ENCODE data around the gene METAP1.
"Not testable (repeated sequence)": the region's sequence is repeated elsewhere in the genome, so short reads cannot be mapped to it uniquely, and the experiment has no call there.

Gene METAP1

DNA sequence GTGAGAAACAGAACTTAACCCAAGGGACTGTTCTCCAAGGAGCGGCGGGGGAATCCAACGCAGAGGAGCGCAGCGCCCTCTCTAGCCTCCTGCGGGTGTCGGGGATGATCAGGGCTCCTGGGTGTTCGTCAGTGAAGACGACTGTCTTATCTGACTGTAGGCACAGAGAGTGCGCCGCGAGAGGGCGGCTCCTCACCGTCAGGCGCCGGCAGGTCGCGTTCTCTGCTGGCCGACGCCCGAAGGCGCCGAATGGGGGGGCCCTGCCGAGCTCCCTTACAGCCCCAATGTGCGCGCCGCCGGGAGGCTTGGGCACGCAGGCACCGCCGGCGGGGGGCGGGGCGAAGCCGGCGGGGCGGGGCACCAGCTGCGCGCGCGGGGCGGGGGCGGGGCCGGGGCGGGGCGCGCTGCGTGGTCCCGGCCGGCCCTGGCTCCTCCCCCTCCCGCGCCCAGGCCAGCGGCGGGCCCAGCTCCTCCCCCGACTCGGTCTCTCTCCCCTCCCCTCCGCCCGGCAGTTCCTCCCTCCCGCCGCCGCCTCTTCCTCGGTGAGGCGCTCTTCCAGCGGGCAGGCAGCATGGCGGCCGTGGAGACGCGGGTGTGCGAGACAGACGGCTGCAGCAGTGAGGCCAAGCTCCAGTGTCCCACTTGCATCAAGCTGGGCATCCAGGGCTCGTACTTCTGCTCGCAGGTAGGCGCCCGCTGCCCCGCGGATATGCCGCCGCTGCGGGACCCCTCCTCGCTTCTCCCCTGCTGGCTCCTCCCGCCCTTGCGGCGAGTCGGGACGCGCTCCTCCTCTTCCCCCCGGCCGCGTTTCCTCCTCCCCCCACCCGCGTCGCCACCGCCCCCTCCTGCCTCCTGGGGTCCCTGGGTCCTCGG is at the start of gene METAP1:
TSS of gene METAP1 (plus strand) at position 539 of the 873 bp plus-strand sequence. CDS start at position 572, 33 bp downstream.
- DNase-seq (ENCODE audit: low read depth) = peak; percentile 95

DNA sequence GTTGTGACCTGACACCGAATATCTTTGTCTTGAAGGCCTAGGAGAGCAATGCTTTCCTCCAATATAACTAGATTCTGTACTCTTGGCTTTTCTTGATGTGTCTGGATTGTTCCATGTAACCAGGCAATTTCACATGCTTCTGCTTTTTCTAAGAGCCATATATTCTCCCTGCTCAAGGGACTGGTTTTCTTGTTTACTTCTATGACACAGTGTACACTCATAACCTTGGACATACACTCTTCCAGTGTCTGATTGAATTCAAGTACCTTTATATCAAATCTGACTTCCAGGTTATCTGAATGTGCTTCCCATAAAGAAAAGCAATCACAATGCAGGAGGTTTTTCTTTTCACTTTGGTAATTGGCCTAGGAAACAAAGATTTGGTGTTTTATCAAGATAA is 49.2 kb upstream of the METAP1 start:
- DNase-seq (ENCODE audit: low read depth) = no peak

DNA sequence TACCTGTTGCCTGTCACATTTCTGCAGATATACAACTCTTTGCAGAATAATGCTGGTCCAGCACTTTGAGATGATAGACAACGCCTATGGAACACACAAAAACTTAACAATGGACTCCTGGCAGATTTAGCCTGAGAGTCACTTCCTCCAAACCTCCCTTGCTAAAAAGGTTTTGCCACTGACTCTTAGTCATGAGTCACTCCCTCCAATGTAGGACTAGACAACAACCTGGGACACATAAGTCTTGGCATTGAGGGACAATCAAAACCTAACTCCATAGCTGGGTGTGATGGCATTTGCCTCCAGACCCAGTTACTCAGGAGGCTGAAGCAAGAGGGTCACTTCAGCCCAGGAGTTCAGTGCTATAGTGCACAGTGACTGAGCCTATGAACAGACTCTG is 44.6 kb upstream of the METAP1 start:
- DNase-seq (ENCODE audit: low read depth) = no peak

DNA sequence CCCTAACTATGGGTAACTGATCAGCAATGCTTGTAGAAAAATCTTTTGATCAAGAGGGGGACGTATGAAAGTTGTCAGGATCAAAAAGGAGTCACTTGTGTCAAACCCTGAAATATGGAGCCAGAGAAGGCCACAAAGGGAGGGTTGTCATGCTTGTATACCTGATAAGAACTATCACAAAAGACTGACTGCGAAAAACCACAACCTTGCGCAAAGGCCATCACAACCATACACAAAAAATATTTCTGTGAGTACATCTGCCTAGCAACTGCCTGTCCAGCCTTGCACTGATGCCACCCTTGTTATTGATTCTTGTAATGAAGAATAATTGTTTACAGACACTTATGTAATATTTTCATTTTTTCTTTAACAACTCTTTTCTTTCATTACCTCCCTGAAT is 43.8 kb upstream of the METAP1 start:
- no peak for DNase-seq (ENCODE audit: low read depth)

DNA sequence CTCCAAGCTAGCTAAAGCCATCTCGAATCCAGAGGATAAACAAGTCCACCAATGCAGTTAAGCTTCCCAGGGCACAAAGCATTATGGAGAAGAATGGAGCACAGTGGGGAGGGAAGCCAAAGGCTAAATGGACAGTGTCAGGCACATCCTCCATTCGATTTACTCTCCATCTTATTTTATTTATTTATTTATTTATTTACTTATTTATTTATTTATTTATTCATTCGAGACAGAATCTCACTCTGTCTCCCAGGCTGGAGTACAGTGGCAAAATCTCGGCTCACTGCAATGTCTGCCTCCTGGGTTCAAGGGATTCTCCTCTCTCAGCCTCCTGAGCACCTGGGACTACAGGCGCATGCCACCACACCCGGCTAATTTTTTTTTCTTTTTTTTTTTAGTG is 40.3 kb upstream of the METAP1 start:
- DNase-seq (ENCODE audit: low read depth) = no peak

- DNase-seq (ENCODE audit: low read depth) = no peak
These were observed 37.5 kb upstream of the METAP1 start for GRCh38 chr4:98958065-98958464.

DNA sequence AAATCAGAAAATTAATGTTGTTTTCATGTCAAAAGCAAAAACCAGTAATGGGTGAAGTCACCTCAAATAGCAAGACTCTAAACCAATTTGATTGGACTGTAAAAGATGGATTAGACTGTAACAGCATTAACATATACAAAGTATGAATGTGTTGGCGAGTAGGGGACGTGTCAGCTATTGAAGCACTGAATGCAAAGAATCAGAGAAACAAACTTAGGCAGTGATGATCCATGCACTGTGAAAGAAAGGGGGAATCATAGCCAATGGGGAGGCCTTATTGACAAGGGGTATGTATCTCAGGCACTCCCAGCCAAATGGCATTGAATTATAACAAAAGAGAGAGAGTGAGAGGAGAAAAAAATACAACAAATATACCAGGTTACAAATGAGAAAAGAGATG is 36.1 kb upstream of the METAP1 start:
- no peak for DNase-seq (ENCODE audit: low read depth)

GRCh38 chr4:98961770-98962169 is 33.8 kb upstream of the METAP1 start:
- no peak for DNase-seq (ENCODE audit: low read depth)

DNA sequence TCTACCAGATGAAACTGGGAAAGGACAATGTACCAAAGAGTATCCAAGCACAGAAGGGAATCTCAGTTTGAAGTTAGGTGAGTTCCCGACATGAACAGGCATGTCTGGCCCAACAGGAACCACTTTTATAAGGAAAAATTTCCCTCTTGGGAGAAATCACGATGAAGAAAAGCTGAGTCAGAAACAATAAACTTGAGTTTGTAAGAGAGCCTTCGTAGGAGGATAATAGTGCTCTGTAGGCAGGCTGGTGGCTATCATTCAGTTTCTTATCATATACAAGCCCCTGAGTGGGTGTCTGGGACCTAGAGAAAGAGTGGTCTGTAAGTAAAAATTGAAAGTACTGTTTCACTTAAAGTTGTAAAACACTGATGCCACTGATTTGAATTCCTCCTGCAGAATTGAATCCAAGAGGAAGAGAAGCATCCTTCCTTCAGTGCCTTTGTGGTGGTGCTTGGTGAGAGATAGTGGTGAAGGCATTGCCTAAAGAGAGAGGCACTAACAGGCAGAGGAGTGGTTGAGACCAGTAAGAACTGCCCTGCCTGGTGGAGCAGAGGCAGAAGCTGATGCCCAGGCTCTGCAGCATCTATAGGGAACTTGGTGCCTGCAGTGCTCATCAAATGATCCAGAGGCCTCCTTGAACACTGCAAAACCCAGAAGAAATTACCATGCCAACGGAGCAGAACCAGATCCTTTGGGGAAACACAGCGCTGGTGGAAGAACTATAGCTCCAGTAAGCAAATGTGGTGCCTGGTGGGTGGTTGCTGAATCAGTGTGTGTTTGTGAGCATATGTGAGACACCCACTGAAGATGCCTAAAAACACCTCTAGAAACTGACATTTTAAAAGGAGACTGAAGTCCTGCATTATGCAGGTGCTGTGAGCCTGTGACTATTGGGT is 31.7 kb upstream of the METAP1 start:
- DNase-seq (ENCODE audit: low read depth) = no peak

DNA sequence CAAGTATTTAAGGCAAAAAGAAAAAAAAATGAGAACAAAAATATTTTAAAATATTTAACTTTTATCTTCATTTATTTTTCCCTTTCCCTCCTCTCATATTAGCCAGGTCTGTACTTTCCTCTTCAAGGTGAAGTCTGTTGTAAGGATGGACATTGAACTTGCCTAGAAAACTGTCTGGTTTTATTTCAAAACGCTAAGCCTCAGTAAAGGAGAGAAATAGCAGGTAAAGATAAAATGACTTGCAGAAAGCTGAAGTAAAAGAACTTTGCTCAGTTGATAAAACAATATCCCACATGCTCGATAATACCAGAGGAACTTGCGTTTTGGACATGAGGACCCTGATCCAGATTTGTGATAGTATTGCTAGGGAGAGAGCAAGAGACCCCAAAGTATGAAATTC is 28.6 kb upstream of the METAP1 start:
- no peak for DNase-seq (ENCODE audit: low read depth)

DNA sequence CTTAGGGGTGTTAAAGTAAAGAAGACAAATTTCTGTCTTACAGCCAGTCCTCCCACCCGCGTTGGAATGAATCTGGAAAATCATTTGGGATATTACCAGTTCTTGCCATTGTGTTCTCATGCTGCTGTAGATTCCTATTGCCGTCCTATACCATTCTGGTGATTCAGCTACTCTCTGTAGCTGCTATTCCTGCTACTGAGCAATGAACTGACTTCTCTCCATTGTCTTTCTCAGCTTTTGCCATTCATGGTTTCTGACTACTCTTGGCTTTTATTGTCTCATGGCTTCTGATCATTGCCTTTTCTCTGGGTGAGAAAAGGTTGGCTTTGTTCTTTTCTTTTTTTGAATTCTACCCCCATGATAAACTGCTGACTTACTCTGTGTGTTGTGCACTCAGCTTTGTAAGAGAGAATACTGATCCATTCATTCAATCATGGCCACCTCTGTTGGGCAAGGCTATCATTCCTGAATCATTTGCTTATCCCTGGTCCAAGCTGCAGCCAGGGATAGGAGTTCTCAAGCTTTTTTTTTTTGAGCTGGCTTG is 27.7 kb upstream of the METAP1 start:
- DNase-seq (ENCODE audit: low read depth) = no peak

DNA sequence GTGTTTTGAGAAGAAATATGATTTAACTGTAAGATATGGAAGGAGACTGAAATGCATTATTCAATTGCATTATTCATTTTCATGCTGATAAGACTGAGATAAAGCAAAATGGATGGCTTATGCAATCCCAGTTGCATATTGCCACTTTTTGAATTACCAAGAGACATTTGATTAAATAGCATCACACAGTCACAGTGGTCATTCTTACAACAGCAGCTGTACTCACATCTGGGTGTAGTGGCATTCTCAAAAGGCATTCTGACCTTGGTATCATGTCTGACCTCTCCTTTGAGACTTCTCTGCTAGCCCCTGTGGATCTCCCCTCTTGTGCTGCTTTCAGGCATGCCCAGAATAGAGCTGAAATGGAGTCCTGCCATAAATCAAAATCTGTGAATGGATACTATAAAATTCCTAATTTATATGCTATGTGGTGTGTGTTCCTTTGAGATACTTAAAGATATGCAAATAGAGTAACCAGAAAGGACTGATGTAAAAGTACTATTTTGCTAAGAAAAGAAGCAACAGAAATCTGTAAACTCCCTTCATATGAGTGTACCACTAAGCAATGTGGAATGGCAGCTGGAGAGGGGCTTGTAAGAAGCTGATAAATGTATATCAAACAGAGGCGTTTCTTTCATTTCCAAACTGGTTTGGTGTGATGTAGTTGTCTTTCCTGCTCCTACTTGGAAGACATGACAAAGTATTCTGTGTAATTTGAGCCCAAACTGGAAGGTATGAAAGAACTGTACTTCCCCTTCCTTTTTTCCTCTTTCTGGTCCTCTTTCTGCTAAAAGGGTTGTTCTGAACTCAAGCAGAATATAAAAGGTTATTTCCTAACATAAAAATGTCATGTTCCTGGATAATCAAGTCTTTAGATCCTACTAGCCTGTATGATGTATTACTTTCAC is 25.4 kb upstream of the METAP1 start:
- no peak for DNase-seq (ENCODE audit: low read depth)

DNA sequence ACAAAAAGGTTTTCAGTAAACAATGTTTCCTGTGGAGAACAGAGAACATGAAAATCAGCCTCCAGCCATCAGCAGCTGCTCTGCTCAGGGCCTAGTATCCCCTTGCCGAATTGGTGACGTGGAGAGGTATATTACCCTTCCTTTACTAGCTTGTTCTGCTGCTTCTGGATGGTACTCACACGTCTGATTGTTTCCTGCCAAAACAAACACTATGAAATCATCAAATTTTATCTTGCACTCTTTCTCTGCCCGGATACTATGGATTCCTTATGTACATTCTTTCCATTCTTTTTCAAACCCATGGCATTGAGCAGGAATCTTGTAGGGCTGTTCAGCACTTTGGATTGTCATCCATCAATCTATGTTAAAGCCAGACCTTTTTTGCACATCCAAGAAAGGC is 18.8 kb upstream of the METAP1 start:
- no peak for DNase-seq (ENCODE audit: low read depth)

DNA sequence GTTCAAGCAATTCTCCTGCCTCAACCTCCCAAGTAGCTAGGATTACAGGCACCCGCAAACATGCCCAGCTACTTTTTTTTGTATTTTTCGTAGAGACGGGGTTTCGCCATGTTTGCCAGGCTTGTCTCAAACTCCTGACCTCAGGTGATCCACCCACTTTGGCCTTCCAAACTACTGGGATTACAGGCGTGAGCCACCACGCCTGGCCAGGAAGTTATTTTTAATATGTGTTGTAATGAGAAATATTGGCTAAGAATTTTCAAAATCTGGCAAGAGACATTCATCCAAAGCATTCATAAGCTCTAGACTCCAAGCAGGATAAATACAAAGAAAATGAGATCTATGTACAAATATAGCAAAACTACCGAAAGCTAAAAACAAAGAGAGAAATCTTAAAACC is 18.0 kb upstream of the METAP1 start:
- no peak for DNase-seq (ENCODE audit: low read depth)

- no peak for DNase-seq (ENCODE audit: low read depth)
These were observed 7.8 kb upstream of the METAP1 start for GRCh38 chr4:98987720-98988119.

GRCh38 chr4:98992835-98993234 is 2.7 kb upstream of the METAP1 start:
- not testable (repeated sequence) for DNase-seq (ENCODE audit: low read depth)

- DNase-seq (ENCODE audit: low read depth) = no peak
These were observed 2.0 kb upstream of the METAP1 start for GRCh38 chr4:98993419-98994071.

DNA sequence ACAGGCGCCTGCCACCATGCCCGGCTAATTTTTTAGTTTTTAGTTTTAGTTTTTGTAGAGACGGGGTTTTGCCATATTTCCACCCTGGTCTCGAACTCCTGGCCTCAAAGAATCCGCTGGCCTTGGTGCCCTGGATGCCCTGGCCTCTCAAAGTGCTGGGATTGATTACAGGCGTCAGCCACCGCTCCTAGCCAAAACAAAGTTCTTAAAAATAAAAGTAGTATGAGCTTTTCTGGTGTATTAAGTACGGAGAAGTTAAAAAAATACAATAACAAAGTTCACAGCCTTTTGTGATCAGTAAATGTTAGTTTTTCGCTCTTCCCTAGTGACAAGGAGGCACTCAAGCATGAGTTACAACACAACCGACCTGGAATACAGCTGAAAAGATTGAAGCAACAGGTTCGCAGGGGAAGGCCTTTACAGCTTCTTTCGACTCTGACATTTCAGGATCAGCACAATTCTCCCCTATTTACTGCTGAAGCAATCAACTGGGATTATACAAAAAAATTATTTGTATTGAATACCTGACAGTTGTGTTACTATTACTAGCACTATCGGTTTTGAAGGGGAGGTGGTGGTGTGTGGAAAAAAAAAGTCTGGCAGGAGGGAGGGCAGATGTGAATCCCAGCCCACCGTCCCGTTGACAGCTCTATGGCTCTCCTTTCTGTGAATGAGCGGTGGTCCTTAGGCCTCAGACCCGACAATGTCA is 893 bp upstream of the METAP1 start:
- no peak for DNase-seq (ENCODE audit: low read depth)

GRCh38 chr4:98996056-98996764 is 689 bp downstream of the METAP1 start:
- DNase-seq (ENCODE audit: low read depth) = no peak

DNA sequence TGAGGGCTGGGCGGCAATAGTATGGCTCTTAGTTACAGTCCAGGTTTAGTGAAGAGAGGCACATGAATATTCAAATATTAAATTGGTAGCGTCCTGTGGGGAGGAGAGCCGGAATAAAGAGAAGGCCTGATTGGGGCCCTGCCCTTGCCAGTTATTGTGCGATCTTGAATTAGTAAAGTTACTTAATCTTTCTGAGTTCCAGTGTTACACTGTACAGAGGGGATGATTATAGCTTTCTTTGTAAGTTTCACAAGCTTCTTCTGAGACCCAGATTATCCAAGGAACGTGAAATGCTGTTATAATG is 1.2 kb downstream of the METAP1 start:
- DNase-seq (ENCODE audit: low read depth) = no peak

All from activated T-cell treated with anti-CD3 and anti-CD28 coated beads for 48 hours (primary cell).